Astrocyte of the cerebellum (primary cell): ENCODE measurements around the gene POC1B.

Experiments
- DNase-seq: peaks from one replicate; pipeline ENCODE4 v3.0.0-alpha.2; 2011; ENCODE audit warnings: low read depth
- H3K4me3 ChIP-seq: 2 replicates; pipeline ENCODE4 v1.5.1; 2011; ENCODE audit warnings: mild to moderate bottlenecking, low read depth, low read length, moderate library complexity
- in situ Hi-C: cut with HindIII; loops from 2 replicates; pipeline ENCODE4 v1.10.0; 2017; ENCODE audit warnings: low sequenced_read_pairs
- TF ChIP-seq, protein P1 (sequence below): IDR thresholded peaks from 2 replicates; pipeline ENCODE4 v1.5.1; 2012; ENCODE audit warnings: low read length, low read depth, moderate library complexity, mild to moderate bottlenecking; ENCODE audit errors: missing control alignments

Gene POC1B

DNA sequence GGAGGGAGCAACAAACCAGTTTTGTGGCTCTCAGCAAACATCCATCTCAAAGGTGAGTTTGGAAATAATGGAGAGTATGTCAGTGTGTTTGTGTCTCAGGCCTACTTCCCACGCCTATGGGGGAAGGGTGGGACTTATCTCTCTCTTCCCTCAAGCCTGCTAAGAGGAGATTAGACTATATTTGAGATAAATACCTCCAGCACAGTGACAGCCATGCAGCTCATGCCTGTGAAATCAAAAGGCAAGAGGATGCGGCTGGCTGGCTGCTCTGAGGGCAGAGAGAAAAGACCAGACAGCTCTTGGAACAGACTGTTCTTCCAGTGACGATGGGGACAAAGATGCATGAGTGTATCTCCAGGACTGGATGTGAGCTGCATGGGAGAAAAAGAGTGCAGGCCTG is 14.7 kb upstream of the POC1B start:
- in situ Hi-C loops = no loop called here
- DNase-seq = no peak
- TF ChIP-seq, protein P1, sequence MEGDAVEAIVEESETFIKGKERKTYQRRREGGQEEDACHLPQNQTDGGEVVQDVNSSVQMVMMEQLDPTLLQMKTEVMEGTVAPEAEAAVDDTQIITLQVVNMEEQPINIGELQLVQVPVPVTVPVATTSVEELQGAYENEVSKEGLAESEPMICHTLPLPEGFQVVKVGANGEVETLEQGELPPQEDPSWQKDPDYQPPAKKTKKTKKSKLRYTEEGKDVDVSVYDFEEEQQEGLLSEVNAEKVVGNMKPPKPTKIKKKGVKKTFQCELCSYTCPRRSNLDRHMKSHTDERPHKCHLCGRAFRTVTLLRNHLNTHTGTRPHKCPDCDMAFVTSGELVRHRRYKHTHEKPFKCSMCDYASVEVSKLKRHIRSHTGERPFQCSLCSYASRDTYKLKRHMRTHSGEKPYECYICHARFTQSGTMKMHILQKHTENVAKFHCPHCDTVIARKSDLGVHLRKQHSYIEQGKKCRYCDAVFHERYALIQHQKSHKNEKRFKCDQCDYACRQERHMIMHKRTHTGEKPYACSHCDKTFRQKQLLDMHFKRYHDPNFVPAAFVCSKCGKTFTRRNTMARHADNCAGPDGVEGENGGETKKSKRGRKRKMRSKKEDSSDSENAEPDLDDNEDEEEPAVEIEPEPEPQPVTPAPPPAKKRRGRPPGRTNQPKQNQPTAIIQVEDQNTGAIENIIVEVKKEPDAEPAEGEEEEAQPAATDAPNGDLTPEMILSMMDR = no peak
- no peak overlapping the region for H3K4me3 ChIP-seq

GRCh38 chr12:89539426-89540223 is 13.8 kb upstream of the POC1B start:
- in situ Hi-C loops = no loop called here
- H3K4me3 ChIP-seq = no peak overlapping the region
- TF ChIP-seq, protein P1 = no peak
- no peak for DNase-seq

DNA sequence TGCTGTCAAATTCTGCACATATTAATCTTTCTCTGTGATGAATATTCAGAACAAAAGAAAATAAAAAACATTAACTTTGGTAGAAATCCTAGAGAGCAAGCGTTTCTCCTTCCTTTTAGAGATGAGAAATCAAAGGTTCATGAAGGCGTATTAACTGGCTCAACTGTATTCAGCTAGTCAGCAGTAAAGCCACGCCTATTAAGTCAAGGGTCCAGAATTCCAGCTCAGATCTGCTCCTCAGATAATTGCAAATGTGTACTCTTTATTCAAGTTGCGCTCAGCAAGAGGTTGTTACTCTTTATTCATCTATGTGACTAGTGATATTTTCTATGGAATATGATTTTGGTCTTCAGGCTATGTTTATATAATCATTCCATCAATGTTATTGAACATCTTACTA is 13.1 kb upstream of the POC1B start:
- no peak for DNase-seq
- H3K4me3 ChIP-seq = no peak overlapping the region
- TF ChIP-seq, protein P1 = no peak
- in situ Hi-C loops = no loop called here

DNA sequence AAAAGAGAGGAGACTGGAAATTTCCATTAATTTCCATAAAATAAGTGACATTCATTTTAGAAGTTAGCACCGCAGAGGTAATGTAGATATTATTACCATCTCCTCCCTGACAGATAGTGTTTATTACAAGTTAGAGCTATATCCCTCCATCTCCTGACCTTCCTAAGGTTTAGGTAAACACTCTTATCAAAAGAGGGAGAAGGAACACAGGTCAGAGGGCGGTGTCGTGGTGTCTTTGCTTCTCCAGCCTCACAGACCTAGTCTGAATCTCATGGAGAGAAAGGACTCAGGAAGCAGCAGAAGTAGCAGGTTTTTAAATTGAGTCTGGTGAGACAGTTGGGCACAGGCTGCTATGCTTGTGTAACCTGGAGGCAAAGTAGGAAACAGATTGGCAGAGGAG is 11.5 kb upstream of the POC1B start:
- no peak overlapping the region for H3K4me3 ChIP-seq
- in situ Hi-C loops = no loop called here
- TF ChIP-seq, protein P1 = no peak
- no peak for DNase-seq

GRCh38 chr12:89529738-89530137 is 3.9 kb upstream of the POC1B start:
- peak; percentile 42 for DNase-seq
- in situ Hi-C loops = no loop called here
- TF ChIP-seq, protein P1 = peak; percentile 58
- no peak overlapping the region for H3K4me3 ChIP-seq

DNA sequence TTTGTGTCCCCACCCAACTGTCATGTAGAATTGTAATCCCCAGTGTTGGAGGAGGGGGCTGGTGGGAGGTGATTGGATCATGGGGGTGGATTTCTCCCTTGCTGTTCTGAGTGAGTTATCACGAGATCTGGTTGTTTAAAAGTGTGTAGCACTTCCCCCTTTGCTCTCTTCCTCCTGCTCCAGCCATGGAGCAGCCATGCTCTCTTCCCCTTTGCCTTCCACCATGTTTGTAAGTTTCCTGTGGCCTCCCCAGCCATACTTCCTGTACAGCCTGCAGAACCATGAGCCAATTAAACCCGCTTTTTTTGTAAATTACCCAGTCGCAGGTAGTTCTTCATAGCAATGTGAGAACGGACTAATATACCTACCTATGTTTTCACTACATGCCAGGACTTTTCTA is 2.6 kb upstream of the POC1B start:
- in situ Hi-C loops = no loop called here
- DNase-seq = no peak
- H3K4me3 ChIP-seq = no peak overlapping the region
- TF ChIP-seq, protein P1 = no peak
